Motor neuron (in vitro differentiated cells): Measurements from ENCODE around the gene PHLDA1. TPM values are rescaled to one million over a fixed set of nuclear protein-coding genes. Genes with fewer than 3 reads are reported as not detected.
A peak's percentile ranks its signal among the peaks of the same experiment; 100 is the strongest.
"Not testable (repeated sequence)": the region's sequence is repeated elsewhere in the genome, so short reads cannot be mapped to it uniquely, and the experiment has no call there.

ENCODE experiments used
- ATAC-seq, 8 experiments: fragments of 200-7000 bp; cut with Tn5 transposase; replicated peaks in 6 of 8; 2 replicates each; pipeline ENCODE4 v1.8.0; 2021; ENCODE audit warnings: mild to moderate bottlenecking in 8 of 8, moderate library complexity in 8 of 8
- H3K27ac ChIP-seq, 2 donors: fragments of 250-450 bp; sonication (Bioruptor Pico); 2 replicates each; pipeline ENCODE4 v1.9.0; 2021; ENCODE audit warnings: antibody characterized with exemption in 2 of 2, mild to moderate bottlenecking in 2 of 2, moderate library complexity in 1 of 2
- H3K4me1 ChIP-seq, 2 donors: fragments of 250-450 bp; sonication (Bioruptor Pico); replicated peaks in 1 of 2; 2 replicates each; pipeline ENCODE4 v1.6.1; 2021; ENCODE audit warnings: antibody characterized with exemption in 2 of 2, mild to moderate bottlenecking in 2 of 2, moderate library complexity in 1 of 2
- H3K4me3 ChIP-seq, 5 donors: fragments of 250-450 bp; sonication (Bioruptor Pico); 2 replicates each; pipeline ENCODE4 v1.9.0; 2021; ENCODE audit warnings: antibody characterized with exemption in 5 of 5, mild to moderate bottlenecking in 5 of 5, moderate library complexity in 4 of 5
- WGBS, 10 experiments: fragments of 450-650 bp; shearing (Covaris generic); methylation state at CpG; one replicate each; pipeline ENCODE4 v1.0.0; 2022; 5-methylcytosine and 5-hydroxymethylcytosine counted together
- in situ Hi-C, 9 experiments: fragments of 400-800 bp; cut with MboI; loops; one replicate each; pipeline ENCODE4 v1.15.0; 2021; ENCODE audit warnings: low sequenced_read_pairs in 9 of 9, low pct_unique_long_range_greater_than_20kb in 2 of 9; ENCODE audit not compliant: unreplicated experiment in 9 of 9
- total RNA-seq, 8 experiments: library from RNA; unstranded; fragments of 300-600 nt; gene quantifications; 2 replicates each; pipeline versions ENCODE4 v1.2.3 to v1.2.4, GENCODE V29; 2022

The PHLDA1 gene
- total RNA-seq, 8 experiments from 2014 or later: 2.7 to 69.4 (median 16.5) TPM

DNA sequence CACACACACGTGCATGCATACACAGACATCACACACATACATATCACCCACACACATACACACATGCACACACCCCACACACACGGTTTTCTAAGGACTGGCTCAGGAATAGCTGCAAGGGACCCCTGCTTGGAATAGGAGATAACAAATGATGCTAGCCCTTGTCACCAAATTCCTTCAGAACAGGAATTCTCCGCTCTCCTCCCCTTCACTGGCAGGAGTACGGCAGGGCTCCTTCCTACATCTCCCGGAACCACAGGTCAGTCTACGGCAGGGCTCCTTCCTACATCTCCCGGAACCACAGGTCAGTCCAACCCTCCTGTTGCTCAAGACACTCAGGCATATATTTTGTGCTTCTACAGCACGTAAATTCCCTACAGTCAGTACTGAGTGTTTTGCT lies 23.9 kb downstream of the PHLDA1 start:
- Histone ChIP-seq H3K4me1 (peaks cover 5 to 10% of the 10 kb centered on the region in 2 donors), H3K4me3 (no peak overlapping the region), H3K27ac (no peak overlapping the region)
- no peak for ATAC-seq
- in situ Hi-C loops: no loop called here
- whole genome bisulfite sequencing, 10 experiments: 43 to 94% (median 80%) methylated on average over 1 to 6 of the region's 8 CpGs; no CpG with 5 or more reads in 1 of the 10 experiments

- Histone ChIP-seq H3K27ac (no peak overlapping the region), H3K4me1 (peaks cover 5 to 10% of the 10 kb centered on the region in 2 donors), H3K4me3 (no peak overlapping the region)
- in situ Hi-C loops: no loop called here
- ATAC-seq: peak in 5 of 8 experiments; percentile 15 to 51 (median 47)
- WGBS, 10 experiments: 37 to 100% (median 62%) methylated on average over 1 to 9 of the region's 9 CpGs
Measured at GRCh38 chr12:76006028-76006925, 25.3 kb downstream of the PHLDA1 start.

GRCh38 chr12:76003355-76003638 lies 28.3 kb downstream of the PHLDA1 start:
- Histone ChIP-seq H3K27ac (no peak overlapping the region), H3K4me3 (no peak overlapping the region), H3K4me1 (peaks cover 5 to 10% of the 10 kb centered on the region in 2 donors)
- no peak for ATAC-seq
- in situ Hi-C loops: no loop called here
- 10 to 100% (median 70%) methylated on average over 2 of the region's 2 CpGs; no CpG with 5 or more reads in 3 of the 10 experiments for WGBS, 10 experiments

- WGBS, 10 experiments: 11 to 100% (median 90%) methylated on average over 1 of the region's 1 CpG; no CpG with 5 or more reads in 3 of the 10 experiments
- Histone ChIP-seq H3K27ac (no peak overlapping the region), H3K4me3 (no peak overlapping the region), H3K4me1 (peaks cover 5 to 10% of the 10 kb centered on the region in 2 donors)
- in situ Hi-C loops: no loop called here
- ATAC-seq: peak in 2 of 8 experiments; percentile 38 to 53
Measured at GRCh38 chr12:76002598-76003354, 28.8 kb downstream of the PHLDA1 start.

DNA sequence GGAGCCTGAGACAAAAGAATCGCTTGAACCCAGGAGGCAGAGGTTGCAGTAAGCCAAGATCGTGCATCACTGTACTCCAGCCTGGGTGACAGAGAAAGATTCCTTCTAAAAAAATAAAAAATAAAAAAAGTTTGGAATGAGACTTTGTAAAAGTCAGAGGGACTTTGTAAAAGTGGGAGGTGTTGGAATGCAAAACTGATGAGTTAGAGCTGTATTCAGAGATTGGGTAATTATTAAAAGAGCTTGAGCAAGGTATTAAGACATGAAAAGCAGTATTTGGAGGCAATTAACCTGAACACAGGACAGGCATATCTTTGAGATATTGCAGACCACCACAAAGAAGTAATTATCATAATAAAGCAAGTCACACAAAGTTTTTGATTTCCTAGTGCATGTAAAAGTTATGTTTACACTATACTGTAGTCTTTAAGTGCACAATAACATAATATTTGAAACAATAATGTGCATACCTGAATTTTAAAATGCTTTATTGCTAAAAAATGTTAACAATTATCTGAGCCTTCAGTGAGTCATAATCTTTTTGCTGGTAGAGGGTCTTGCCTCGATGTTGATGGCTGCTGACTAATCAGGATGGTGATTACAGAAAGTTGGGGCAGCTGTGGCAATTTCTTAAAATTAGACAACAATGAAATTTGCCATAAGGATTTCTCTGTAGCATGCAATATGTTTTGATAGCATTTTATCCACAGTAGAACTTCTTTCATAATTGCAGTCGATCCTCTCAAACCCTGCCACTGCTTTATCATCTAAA lies 33.1 kb downstream of the PHLDA1 start:
- no peak for ATAC-seq
- no peak overlapping the region for H3K27ac ChIP-seq
- in situ Hi-C loops: no loop called here
- no peak overlapping the region for H3K4me3 ChIP-seq
- 15 to 73% (median 66%) methylated on average over 2 to 4 of the region's 4 CpGs for WGBS, 10 experiments
- no peaks in the 10 kb centered on the region for H3K4me1 ChIP-seq

GRCh38 chr12:75997658-75998057 lies 33.9 kb downstream of the PHLDA1 start:
- in situ Hi-C loops: no loop called here
- no peaks in the 10 kb centered on the region for H3K4me1 ChIP-seq
- 73 to 100% (median 95%) methylated on average over 1 to 3 of the region's 3 CpGs for WGBS, 10 experiments
- ATAC-seq: no peak
- H3K27ac ChIP-seq: no peak overlapping the region
- no peak overlapping the region for H3K4me3 ChIP-seq

DNA sequence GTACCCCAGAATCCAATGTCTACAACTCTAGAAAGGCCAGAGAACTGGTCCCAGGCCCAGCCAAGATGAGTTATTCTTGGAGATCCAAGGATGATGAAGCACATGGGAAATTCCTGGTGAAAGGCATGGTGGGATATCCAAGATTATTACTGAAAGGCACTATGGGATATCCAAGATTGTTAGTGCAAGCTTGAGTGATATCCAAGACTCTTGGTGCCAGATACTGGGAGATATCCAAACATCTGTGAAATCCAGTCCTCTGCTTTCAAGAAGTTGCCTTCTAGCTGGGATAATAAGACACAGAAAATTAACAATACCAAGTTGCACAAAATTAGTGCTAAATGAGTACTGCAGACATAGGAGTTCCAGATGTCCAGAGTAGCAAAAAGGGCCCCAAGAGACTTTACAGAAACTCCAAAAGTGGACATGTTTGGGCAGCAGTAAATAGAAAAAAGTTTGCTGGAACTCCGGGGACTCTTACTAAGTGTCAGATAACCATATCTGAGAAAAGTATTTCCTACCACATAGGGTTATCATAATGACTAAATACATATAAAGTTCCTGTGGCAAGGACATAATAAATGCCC lies 34.6 kb downstream of the PHLDA1 start:
- no peak overlapping the region for H3K27ac ChIP-seq
- ATAC-seq: no peak
- in situ Hi-C loops: no loop called here
- H3K4me3 ChIP-seq: no peak overlapping the region
- H3K4me1 ChIP-seq: no peaks in the 10 kb centered on the region
- 33 to 100% (median 94%) methylated on average over 1 of the region's 1 CpG; no CpG with 5 or more reads in 4 of the 10 experiments for WGBS, 10 experiments

DNA sequence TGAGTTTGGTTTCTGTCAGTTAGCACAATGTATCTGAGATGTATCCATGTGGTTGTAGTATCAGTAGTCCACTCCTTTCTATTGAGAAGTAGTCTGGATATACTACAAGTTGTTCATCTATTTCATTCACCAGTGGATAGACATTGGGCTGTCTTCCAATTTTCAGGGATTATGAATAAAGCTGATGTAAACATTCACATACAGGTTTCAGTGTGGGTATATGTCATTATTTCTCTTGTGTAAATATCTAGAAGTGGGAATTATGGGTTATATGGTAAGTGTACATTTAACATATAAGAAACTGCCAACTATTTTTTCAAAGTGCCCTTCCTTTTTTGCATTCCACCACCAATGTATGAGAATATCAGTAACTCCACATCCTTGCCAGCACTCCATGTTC lies 35.9 kb downstream of the PHLDA1 start:
- ATAC-seq: no peak
- no peak overlapping the region for H3K4me3 ChIP-seq
- in situ Hi-C loops: no loop called here
- no peaks in the 10 kb centered on the region for H3K4me1 ChIP-seq
- no peak overlapping the region for H3K27ac ChIP-seq

DNA sequence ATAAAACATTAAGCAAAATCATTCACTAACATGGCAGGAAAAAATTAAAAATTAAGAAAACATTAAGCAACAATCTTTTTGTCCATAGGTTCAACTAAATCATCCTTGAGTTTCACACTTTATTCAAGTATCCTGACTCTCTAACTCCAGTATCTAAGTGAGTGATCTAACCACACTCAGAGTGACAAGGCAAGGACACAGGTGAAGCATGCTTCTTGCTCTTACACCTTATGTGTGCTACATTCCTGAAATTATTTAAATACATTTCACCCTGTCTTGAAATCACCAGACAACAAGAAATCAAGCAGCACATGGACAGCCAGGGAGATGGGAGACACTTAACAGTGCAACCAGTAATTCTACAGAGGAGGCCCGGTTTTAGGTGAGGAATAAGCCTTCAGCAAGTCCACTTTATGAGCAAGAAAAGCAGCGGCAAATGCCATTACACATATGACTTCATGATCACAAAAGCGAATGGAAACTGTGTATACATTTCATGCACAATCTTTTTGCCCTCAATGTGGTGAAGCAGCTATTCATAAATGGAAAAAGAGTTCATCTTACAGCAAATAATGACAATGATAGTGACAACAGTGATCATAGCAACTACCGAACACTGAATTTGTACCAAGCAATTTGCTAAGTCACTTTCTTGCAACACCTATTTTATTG lies 37.4 kb downstream of the PHLDA1 start:
- in situ Hi-C loops: no loop called here

GRCh38 chr12:75991753-75992152 lies 39.8 kb downstream of the PHLDA1 start:
- H3K4me3 ChIP-seq: no peak overlapping the region
- ATAC-seq: no peak
- 46 to 96% (median 83%) methylated on average over 2 to 5 of the region's 5 CpGs; no CpG with 5 or more reads in 3 of the 10 experiments for WGBS, 10 experiments
- no peaks in the 10 kb centered on the region for H3K4me1 ChIP-seq
- H3K27ac ChIP-seq: no peak overlapping the region
- in situ Hi-C loops: no loop called here

More for the DNA sequence above, 37.4 kb downstream of the PHLDA1 start:
- Histone ChIP-seq H3K27ac (no peak overlapping the region), H3K4me3 (no peak overlapping the region), H3K4me1 (no peaks in the 10 kb centered on the region)
- no peak for ATAC-seq
- WGBS, 10 experiments: 52 to 94% (median 70%) methylated on average over 2 to 4 of the region's 4 CpGs

DNA sequence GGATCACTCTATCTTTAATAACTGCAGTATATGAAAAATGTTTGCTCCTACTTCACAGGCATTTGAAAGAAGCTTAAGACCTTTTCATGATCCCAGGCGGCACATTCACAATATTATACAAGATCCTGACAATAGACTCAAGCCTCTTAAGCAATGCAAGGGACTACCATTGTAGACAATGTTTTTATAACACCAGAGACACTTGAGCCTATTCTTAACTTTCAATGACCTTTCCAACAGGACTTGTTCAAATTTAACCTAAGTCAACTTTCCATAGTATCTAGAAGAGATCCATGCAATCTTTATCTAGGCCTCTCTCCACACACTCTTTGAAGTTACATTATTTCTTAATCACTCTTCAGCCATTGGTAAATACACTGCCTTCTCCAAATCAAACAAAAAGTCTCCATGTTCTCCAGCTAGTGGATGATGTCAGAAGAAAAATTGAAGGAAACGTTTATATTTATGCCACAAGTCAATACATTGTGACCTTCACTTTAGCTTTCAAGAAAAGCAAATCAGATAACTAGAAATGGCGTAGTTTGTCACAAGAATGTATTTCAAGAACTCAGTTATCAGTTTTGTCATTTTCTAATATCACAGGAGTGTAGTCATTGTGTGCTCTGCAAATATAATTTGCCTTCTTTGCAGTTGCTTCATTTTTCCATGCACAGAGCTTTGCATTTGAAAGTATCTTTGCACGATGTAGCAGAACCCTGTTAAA lies 41.2 kb downstream of the PHLDA1 start:
- ATAC-seq: peak in 1 of 8 experiments; percentile 69
- Histone ChIP-seq H3K27ac (no peak overlapping the region), H3K4me1 (peaks cover 0 to 9% of the 10 kb centered on the region in 2 donors), H3K4me3 (no peak overlapping the region)
- 63 to 92% (median 82%) methylated on average over 2 to 4 of the region's 4 CpGs for WGBS, 10 experiments
- in situ Hi-C loops: no loop called here

GRCh38 chr12:75987709-75988108 lies 43.9 kb downstream of the PHLDA1 start:
- in situ Hi-C loops, ATAC-seq, H3K4me3 ChIP-seq, H3K27ac ChIP-seq, H3K4me1 ChIP-seq: not testable (repeated sequence)
- WGBS, 10 experiments: no CpG with 5 or more reads among the region's 1 CpG
